ENCODE results near the gene TMEM266.

TMEM266 gene

DNA sequence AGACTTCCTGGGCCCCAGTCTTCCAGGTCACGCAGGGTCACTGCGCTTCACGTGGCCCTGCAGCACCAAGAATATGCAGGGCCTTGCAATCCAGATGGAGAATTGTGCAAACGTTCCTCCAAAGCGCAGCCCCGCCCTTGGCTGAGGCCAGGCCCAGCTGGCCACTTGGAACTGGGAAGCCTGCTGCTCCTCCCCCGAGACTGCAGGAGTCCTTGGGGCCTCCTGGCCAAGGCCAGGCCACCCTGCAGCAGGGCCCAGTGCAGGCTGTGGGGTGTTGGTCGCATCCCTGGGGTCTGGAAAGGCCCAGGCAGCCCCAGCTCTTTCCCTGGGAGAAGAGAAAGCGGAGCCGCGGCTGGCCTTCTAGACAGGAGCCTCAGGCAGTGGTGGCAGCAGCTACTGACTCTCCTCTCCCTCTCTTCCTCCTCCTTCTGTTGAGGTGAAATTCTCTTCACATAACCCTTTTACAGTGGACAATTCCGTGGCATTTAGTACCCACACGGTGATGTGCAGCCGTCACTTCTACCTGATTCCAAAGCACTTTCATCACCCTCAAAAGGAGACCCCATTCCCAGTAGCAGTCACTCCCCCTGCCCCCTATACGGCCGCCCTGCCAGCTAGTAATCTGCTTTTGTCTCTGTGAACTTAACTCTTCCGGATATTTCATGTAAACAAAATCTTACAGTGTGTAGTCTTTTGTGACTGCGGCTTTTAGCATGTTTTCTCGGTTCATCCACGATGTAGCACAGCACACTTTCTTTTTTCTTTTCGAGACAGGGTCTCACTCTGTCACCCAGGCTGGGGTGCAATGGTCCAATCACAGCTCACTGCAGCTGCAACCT lies 103.9 kb downstream of the TMEM266 start:
- DNase-seq = no peak

GRCh38 chr15:76164602-76165001 lies 104.8 kb downstream of the TMEM266 start:
- no peak for DNase-seq

GRCh38 chr15:76165951-76166350 lies 106.2 kb downstream of the TMEM266 start:
- DNase-seq = no peak

DNA sequence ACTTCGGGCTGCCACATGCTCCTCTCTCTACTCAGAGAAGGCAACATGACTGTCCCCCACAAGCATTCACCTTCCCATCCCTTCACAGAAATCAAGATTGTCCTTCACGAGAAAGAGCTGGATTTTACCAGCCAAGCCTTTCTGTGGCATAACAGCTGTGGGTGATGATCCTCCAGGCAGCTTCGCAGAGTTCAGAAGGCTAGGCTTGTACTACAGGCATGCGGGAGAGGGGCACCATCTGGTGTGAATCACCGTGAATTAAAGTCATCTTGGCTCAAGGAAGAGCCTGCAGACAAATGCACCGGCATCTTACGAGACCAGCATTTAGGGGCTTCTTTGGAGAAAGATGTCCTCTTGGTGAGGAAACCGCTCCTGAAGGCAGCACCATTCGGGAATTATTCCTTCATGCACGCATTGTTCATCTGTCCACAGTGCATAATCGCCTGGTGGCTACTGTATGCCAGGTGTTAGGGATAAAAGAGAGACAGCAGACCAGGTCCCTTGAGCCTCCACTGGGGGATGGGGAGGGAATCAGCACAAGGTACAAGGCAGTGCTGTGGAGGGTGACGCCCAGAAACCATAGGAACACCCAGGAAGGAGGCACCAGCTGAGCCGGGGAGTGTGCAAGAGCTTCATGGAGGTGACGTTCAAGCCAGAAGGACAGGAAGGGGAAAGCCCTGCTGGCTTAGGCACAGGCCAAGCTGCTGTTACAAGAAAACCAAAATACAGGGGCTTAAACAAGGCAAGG lies 108.6 kb downstream of the TMEM266 start:
- no peak for DNase-seq

GRCh38 chr15:76169018-76169417 lies 109.2 kb downstream of the TMEM266 start:
- DNase-seq = no peak

GRCh38 chr15:76169911-76170800 lies 110.4 kb downstream of the TMEM266 start:
- no peak for DNase-seq

GRCh38 chr15:76172782-76173181 lies 113.0 kb downstream of the TMEM266 start:
- no peak for DNase-seq

DNA sequence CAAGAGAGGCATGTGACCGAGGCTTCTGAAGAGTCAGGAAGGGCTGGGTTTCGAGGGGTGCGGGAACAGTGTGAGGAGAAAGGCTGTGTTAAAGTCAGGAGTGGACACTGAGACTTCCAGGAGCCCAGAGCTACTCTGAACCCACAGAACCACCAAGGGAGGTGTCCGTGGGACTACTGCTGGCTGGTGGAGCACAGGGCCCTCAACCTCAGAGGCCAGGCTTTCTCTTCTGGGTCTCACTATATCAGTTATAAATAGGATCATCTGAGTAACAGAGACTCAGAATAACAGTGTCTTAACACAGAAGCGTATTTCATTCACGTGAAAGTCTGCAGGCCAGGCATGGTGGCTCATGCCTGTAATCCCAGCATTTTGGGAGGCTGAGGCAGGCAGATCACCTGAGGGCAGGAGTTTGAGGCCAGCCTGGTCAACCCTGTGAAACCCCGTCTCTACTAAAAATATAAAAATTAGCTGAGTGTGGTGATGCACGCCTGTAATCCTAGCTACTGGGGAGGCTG lies 113.6 kb downstream of the TMEM266 start:
- DNase-seq = no peak

GRCh38 chr15:76174654-76175053 lies 114.9 kb downstream of the TMEM266 start:
- DNase-seq = no peak

- DNase-seq = no peak
Measured at GRCh38 chr15:76175442-76175841, 115.7 kb downstream of the TMEM266 start.

DNA sequence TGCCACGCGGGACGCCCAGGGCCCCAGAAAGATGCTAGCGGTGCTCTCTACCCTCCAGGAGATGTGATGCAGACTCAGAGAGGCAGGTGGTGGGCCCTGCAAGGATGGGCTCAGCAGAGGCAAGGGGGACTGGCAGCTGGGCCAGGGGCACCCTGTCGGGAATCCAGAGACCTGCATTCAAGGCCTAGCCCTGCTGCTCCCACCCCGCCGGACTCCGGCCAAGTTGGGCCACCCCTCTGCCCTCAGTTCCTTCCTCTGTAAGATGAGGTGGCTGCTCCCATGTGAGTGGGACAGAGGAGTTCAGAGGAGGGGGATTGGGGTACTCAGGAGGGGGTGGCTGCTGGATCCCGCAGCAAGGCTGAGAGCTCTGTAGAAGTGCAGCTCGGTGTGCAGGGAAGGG lies 116.3 kb downstream of the TMEM266 start:
- DNase-seq = no peak

DNA sequence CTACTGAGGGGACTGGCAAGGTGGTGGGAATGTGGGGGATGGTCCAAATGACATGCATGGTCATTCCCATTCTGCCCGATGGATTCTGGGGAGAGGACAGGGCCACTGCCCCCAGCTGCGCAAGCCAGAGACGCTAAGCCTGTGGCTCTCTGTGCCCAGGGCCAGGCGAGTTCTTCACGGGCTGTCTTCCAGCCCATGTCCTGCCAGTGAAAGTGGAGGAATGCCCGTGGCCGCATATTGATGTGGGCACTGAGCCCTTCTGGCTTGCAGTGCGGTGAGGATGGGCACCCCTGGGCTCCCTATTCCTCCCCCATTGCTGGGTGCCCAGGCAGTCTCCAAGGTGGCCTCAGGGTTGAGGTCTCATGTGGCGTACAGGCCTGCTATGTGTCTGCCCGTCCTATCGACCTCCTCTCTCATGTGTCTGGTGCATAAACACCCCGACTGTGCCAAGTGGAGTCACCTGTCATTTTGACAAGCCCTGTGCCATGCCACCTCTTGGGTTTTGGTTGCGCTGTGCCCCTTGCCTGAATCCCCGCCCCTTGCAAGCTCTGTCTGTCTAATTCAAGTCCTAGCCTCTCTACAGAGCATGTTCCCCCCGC lies 116.8 kb downstream of the TMEM266 start:
- DNase-seq = no peak

DNA sequence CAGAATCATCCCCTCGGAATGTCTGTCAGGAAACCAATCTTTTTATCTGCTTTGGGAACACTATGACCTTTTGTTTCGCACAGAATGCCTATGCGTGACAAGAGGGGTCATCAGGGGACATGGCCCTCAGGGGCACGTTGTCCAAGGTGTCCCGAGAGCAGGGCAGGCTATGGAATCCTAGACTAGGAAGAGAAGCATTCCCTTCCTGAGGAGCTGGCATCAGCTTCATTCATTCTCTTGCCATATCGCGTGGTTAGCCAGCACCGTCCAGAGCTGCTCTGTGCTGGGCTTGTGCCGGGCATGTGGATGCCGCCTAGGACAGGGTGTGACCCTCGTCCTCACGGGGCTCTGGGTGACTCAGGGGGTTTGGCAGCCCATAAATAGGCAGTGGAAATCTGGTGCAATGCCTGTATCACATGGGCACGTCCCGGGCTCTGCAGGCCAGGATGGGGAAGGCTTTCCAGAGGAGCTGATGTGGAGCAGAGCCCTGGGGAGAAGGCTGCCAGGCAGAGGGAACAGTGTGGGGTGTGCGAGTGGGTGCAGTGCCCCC lies 117.8 kb downstream of the TMEM266 start:
- DNase-seq = no peak

- DNase-seq = no peak
Measured at GRCh38 chr15:76178296-76179000, 118.7 kb downstream of the TMEM266 start.

GRCh38 chr15:76179023-76179422 lies 119.2 kb downstream of the TMEM266 start:
- no peak for DNase-seq

DNA sequence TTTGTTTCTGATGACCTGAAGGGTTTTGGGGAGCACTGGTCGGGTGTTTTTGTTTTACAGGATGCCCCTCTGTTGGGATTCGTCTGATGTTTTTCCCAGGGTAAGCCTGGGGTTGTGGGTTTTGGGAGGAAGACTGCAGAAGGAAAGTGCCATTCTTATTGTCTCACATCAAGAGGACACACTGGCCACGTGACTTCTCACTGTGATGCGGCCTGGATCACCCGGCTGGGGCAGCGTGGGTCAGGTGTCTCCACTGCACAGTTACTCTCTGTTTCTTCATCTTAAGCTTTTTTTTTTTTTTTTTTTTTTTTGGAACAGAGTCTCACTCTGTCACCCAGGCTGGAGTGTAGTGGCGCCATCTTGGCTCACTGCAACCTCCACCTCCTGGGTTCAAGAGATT lies 120.5 kb downstream of the TMEM266 start:
- no peak for DNase-seq

DNA sequence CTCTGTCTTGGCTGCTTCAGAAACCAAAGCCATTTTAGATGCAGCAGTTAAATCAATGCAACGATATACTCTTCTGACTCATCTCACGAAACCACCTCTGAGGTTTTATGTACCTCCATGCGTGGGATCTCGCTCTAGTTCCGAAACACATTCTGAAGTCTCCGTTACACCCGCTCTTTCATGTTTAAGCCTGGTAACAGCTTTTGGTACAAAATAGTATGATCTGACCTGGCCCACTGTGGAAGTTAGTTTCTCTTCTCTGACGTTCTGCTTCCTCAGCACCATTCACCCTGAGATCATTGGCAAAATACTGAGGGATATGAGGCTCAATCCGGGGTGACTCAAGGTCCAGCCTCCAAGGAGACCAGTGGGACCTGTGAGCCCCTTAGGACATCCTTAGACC lies 121.9 kb downstream of the TMEM266 start:
- peak in 1 of 2 experiments; percentile 4 for DNase-seq

- no peak for DNase-seq
Measured at GRCh38 chr15:76183930-76184649, 124.3 kb downstream of the TMEM266 start.

GRCh38 chr15:76184650-76185035 lies 124.9 kb downstream of the TMEM266 start:
- DNase-seq = no peak

DNA sequence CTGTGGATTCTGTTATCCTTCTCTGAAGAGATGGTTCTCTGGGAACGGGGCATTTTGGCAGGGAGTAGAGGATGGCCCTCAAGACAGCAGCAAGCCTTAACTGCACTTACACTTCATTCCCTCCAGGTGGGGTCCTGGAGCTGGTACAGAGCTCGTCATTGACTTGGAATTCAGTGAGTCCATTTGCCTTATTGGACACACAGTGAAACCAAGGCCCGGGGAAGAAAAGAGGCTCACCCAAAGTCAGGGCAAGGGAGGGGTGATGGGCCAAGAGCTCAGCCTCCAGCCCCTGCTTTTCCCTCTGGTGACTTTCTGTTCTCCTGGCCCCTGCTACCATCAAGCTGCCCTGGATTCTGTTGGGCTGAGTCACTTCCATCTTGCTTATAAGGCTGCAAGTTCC lies 125.9 kb downstream of the TMEM266 start:
- DNase-seq = no peak

- no peak for DNase-seq
Measured at GRCh38 chr15:76187163-76187562, 127.4 kb downstream of the TMEM266 start.
